Measurements from ENCODE around the gene FYB2.

FYB2 gene

GRCh38 chr1:56834137-56834900, 15.1 kb upstream of the FYB2 start:
- no peak for DNase-seq

- no peak for DNase-seq
These were observed 13.9 kb upstream of the FYB2 start for GRCh38 chr1:56833088-56833487.

- DNase-seq: peak; percentile 63 to 66
These were observed 12.9 kb upstream of the FYB2 start for GRCh38 chr1:56831871-56832693.

- DNase-seq: no peak
These were observed 10.8 kb upstream of the FYB2 start for GRCh38 chr1:56830052-56830451.

- DNase-seq: no peak
These were observed 8.5 kb upstream of the FYB2 start for GRCh38 chr1:56827711-56828110.

GRCh38 chr1:56825436-56825835, 6.2 kb upstream of the FYB2 start:
- DNase-seq: no peak

- DNase-seq: no peak
These were observed 5.7 kb upstream of the FYB2 start for GRCh38 chr1:56824938-56825337.

- DNase-seq: no peak
These were observed 5.1 kb upstream of the FYB2 start for GRCh38 chr1:56824271-56824670.

- no peak for DNase-seq
These were observed 2.2 kb upstream of the FYB2 start for GRCh38 chr1:56821462-56821797.

GRCh38 chr1:56820755-56821461, 1.7 kb upstream of the FYB2 start:
- DNase-seq: peak; percentile 41 to 45

- no peak for DNase-seq
These were observed 1.3 kb downstream of the FYB2 start for GRCh38 chr1:56817716-56818463.

- no peak for DNase-seq
These were observed 2.3 kb downstream of the FYB2 start for GRCh38 chr1:56816909-56817308.

- DNase-seq: no peak
These were observed 2.9 kb downstream of the FYB2 start for GRCh38 chr1:56816264-56816663.

GRCh38 chr1:56814205-56814604, 5.0 kb downstream of the FYB2 start:
- DNase-seq: no peak

GRCh38 chr1:56811331-56811730, 7.9 kb downstream of the FYB2 start:
- no peak for DNase-seq

GRCh38 chr1:56808410-56808809, 10.8 kb downstream of the FYB2 start:
- DNase-seq: no peak

GRCh38 chr1:56806804-56807203, 12.4 kb downstream of the FYB2 start:
- no peak for DNase-seq

- no peak for DNase-seq
These were observed 15.5 kb downstream of the FYB2 start for GRCh38 chr1:56803561-56804156.

- no peak for DNase-seq
These were observed 19.4 kb downstream of the FYB2 start for GRCh38 chr1:56799605-56800400.

- no peak for DNase-seq
These were observed 21.1 kb downstream of the FYB2 start for GRCh38 chr1:56798053-56798471.

GRCh38 chr1:56797065-56797685, 22.0 kb downstream of the FYB2 start:
- DNase-seq: no peak
